COLO668 (cell line): ENCODE data around the gene TMPRSS11E.
"Not testable (repeated sequence)": the region's sequence is repeated elsewhere in the genome, so short reads cannot be mapped to it uniquely, and the experiment has no call there.

Experiments
- DNase-seq: peaks from one replicate; lab custom pipeline; 2025; ENCODE audit not compliant: unreplicated experiment; lab: John Stamatoyannopoulos, UW

Gene TMPRSS11E

GRCh38 chr4:68447201-68447600 is at the start of gene TMPRSS11E:
TMPRSS11E (plus strand) TSS chr4:68447463; CDS start chr4:68447513, 50 bp downstream.
- DNase-seq, result no peak

GRCh38 chr4:68399306-68399705 is 48.0 kb upstream of the TMPRSS11E start:
- no peak for DNase-seq

- no peak for DNase-seq
Observed at GRCh38 chr4:68401231-68401630, 46.0 kb upstream of the TMPRSS11E start.

DNA sequence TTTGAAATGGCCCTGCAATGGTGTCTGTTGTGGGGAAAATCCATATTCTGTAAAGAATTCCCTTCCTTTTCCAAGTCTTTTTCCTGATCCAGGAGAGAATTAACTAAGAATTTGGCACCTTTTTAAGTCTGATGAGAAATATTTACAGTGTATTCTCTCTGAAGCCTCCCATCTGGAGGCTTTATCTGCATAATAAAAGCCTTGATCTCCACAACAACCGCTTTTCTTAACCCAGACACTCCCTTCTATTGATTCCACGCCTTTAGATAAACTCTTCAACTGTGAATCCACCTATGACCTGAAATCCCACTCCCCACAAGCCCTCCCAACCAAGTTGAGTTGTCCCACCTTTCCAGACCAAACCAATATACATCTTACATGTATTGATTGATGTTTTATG is 43.1 kb upstream of the TMPRSS11E start:
- no peak for DNase-seq

- DNase-seq, result not testable (repeated sequence)
Observed at GRCh38 chr4:68405718-68406478, 41.4 kb upstream of the TMPRSS11E start.

DNA sequence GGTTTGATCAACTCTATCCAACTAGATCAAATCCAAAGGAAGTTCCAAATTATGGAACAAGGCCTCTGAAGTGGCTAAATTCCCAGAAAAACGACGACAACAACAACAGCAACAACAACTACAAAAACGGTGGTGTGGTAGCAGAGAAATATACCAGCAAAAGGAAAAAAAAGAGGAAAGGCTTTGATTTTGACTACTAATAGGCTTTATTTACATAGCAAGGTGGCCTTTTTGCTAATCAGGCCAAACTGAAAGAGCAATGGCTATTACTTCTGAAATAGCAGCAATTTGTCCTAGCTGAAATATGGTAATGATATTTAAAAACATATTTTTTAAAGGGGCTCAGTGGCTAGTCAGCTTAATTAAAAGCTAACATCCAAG is 40.8 kb upstream of the TMPRSS11E start:
- no peak for DNase-seq

DNA sequence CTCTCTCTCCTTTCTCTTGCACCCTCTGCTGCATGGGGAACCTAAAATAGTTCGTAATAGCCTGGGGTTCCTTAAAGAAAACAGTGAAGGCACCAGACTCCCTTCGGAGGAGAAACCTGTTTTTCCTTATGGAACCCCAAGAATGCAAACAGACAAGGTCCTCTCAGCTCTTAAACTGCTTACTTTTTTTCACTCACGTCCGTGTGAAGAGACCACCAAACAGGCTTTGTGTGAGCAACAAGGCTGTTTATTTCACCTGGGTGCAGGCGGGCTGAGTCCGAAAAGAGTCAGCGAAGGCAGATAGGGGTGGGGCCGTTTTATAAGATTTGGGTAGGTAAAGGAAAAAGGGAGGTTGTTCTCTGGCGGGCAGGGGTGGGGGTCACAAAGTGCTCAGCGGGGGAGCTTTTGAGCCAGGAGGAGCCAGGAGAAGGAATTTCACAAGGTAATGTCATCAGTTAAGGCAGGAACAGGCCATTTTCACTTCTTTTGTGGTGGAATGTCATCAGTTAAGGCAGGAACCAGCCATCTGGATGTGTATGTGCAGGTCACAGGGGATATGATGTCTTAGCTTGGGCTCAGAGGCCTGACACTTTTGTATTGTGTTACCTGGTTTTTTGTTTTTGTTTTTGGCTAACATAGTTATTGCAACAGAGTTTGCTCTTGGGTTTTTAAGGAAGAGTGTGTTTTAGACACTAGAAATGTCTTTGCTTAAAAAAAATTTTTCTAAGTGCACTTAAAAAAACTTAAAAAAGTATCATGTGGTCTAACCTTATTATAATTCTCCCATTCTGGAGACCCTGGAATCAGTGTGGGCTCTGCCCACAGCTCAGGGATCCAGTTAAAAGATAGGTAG is 40.0 kb upstream of the TMPRSS11E start:
- DNase-seq, result not testable (repeated sequence)

- DNase-seq, result no peak
Observed at GRCh38 chr4:68407868-68408190, 39.4 kb upstream of the TMPRSS11E start.

DNA sequence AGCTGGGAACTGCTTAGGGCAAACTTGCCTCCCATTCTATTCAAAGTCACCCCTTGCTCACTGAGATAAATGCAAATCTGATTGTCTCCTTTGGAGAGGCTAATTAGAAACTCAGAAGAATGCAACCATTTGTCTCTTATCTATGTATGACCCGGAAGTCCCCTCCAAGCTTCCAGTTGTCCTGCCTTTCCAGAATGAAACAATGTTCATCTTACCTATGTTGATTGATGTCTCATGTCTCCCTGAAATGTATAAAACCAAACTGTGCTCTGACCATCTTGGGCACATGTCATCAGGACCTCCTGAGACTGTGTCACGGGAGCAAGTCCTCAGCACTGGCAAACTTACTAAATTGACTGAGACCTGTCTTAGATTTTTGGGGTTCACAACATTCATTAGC is 37.1 kb upstream of the TMPRSS11E start:
- no peak for DNase-seq

DNA sequence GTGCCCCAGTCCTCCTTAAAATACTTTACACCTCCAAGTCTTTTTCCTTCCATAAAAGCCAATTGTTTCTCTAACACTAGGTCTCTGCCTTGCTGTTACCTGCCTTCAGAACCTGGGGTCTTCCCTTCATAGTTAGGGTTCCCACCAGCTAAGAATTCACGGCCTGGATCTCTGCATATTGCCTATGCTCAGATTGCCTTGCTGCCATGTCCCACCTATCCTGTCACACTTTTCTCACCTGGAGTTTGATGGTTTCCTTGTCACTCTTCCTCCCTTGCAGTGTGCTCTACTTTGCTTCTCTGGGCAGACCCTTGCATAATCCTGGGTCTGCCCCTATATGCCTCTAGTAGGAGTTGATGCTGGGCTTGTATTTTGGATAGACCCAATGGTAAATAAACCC is 36.6 kb upstream of the TMPRSS11E start:
- DNase-seq, result no peak

DNA sequence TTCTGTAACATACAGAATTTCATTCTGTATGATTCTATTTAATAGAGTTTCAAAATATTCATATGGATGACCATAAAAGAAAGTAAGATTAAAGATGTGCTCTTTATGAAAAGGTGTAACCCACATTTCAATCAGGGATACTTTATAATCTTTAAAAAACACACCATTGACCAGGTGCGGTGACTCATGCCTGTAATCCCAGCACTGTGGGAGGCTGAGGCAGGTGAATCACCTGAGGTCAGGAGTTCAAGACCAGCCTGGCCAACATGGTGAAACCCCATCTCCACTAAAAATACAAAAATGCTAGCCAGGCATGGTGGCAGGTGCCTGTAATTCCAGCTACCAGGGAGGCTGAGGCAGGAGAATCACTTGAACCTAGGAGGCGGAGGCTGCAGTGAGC is 35.2 kb upstream of the TMPRSS11E start:
- DNase-seq, result not testable (repeated sequence)

GRCh38 chr4:68416591-68416990 is 30.7 kb upstream of the TMPRSS11E start:
- DNase-seq, result no peak

GRCh38 chr4:68426516-68426915 is 20.7 kb upstream of the TMPRSS11E start:
- no peak for DNase-seq

- no peak for DNase-seq
Observed at GRCh38 chr4:68430337-68430736, 16.9 kb upstream of the TMPRSS11E start.

- no peak for DNase-seq
Observed at GRCh38 chr4:68432320-68432719, 14.9 kb upstream of the TMPRSS11E start.

GRCh38 chr4:68433582-68433981 is 13.7 kb upstream of the TMPRSS11E start:
- no peak for DNase-seq

DNA sequence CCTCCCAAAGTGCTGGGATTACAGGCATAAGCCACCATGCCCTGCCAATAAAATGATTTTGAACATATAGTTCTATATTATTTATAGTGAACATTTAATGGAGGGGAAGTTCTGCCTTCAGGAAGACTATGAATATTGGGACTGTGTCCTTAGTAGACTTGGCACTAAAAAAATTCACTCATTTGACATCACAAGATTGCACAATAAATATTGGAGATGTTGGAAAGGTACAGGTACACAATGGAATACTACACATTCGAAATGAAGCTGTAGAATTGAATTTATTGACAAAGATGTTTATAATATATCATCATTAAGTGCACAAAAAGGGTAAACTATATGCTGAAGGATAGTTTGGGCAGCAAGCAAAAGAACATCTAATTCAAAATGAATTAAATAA is 13.0 kb upstream of the TMPRSS11E start:
- no peak for DNase-seq

GRCh38 chr4:68434836-68435235 is 12.4 kb upstream of the TMPRSS11E start:
- DNase-seq, result no peak

GRCh38 chr4:68445111-68445510 is 2.2 kb upstream of the TMPRSS11E start:
- DNase-seq, result no peak

DNA sequence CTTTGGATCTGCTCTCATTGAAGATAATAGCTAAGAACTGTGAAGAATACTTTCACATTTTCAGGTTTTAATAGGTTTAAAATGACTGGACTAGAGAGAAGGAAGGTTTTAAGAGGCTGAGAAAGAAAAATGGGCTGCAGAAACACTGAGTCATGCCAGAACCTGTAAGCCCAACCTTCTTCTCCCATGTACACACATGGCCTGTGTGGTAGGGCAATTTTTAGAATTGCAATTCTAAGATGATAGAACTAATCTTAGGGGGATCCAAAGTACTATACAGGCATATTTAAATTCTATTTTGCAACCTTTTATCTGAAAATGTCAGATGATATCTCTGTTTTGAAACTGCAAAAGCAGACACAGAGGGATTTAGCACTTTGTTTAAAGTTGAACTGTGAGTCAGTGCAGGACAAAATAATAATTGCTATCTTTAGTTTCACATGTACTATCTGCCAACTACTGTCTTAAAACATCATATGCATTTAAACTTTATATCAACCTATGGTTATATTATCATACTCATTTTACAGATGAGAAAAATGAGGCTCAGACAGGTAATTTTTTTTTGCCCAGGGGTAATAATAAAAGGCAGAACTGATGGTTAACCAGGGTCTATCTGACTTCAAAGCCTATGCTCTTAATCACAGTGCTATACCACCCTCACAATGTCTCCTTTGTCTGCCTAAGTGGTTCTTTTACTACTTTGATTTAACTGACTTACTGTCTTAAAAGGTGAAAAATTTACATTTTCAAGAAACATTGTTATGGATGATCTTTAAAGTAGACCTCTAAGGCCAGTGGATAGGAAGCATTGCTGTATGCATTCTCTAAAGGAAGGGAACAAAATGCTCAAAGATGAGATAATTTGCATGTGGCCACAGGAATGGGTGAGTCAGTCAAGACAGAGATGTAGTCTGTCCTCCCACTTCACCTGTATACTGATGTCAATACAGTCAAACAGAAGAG is 4.3 kb downstream of the TMPRSS11E start:
- DNase-seq, result no peak

DNA sequence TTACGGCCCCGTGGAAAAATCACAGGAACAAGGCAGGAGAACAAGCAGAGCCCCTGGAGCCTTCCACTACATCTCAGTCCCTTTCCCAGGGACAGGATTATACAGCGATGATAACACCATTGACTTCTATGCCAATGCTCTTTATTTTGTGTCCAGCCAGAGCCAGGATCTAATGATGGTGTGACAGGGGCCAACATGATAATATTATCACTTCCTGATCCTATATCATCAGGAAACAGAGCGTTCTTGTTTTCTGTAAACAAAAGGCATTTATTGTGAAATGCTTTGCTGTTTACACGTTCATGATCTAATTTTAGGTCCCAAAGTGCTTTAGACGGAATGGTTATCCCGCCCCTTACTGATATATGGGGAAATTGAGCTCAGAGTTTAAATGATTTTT is 12.8 kb downstream of the TMPRSS11E start:
- DNase-seq, result no peak
